HCT116 (cell line): ENCODE data around the gene RFPL2. TPM values are rescaled to one million over a fixed set of nuclear protein-coding genes. Genes with fewer than 3 reads are reported as not detected.

ENCODE experiments used
- ATAC-seq: fragments of 200-7000 bp; cut with Tn5 transposase; 2 replicates; pipeline ENCODE4 v1.9.1; 2020; ENCODE audit warnings: mild to moderate bottlenecking, moderate library complexity
- BruUV-seq: library from RNA; stranded (reverse); fragments of 400-500 nt; replicated peaks from 2 replicates; lab custom pipeline; 2021; lab: Mats Ljungman, UMichigan
- CTCF ChIA-PET: fragments of 300-600 bp; sonication (Branson Sonifier 250); formaldehyde crosslinking; loops from one replicate; lab custom pipeline; 2021; ENCODE audit warnings: antibody characterized with exemption; lab: Charles Lee
- POLR2A ChIA-PET: fragments of 300-600, 350-600 bp; sonication (Branson Sonifier 250); formaldehyde crosslinking; loops from one replicate; lab custom pipeline; 2021; ENCODE audit warnings: antibody characterized with exemption; lab: Charles Lee
- RAD21 ChIA-PET, 2 experiments: fragments of 300-600 bp; sonication (Branson Sonifier 250); formaldehyde crosslinking; loops; one replicate each; lab custom pipeline; 2023; ENCODE audit warnings: low total read pairs in 2 of 2; ENCODE audit not compliant: uncharacterized antibody in 2 of 2, unreplicated experiment in 2 of 2, low non-redundant PET in 1 of 2; lab: Charles Lee
- DNase-seq: peaks from one replicate; pipeline ENCODE4 v3.0.0-alpha.2; 2010; ENCODE audit warnings: low read depth, low spot score
- H2AFZ ChIP-seq: fragments of 200-600 bp; shearing (Covaris generic), sonication (generic); 2 replicates; pipeline ENCODE4 v1.6.1; 2017; ENCODE audit warnings: low read depth, mixed run types, mixed read lengths, antibody characterized with exemption, low read length; ENCODE audit not compliant: poor library complexity, severe bottlenecking
- H3K27ac ChIP-seq: 2 replicates; pipeline ENCODE4 v1.5.1; 2012; ENCODE audit warnings: low read depth, low read length
- H3K27me3 ChIP-seq: fragments of 200-600 bp; sonication (generic); 2 replicates; pipeline ENCODE4 v1.6.1; 2016; ENCODE audit warnings: mixed run types, low read length, mixed read lengths; ENCODE audit not compliant: insufficient read depth
- H3K36me3 ChIP-seq, 2 experiments: fragments of 200-500 bp in 1 of 2; fragments of 200-600 bp in 1 of 2; sonication (Bioruptor generic) in 1 of 2; sonication (generic) in 1 of 2; 2 replicates each; pipeline versions ENCODE4 v1.5.1 to v1.6.1; 2014 to 2016; ENCODE audit warnings: low read length in 2 of 2, inconsistent platforms in 1 of 2, mixed read lengths in 1 of 2, mixed run types in 1 of 2; ENCODE audit not compliant: insufficient read depth in 2 of 2, control insufficient read depth in 1 of 2
- H3K4me1 ChIP-seq, 2 experiments: fragments of 200-600 bp in 1 of 2; sonication (generic) in 1 of 2; 2 replicates each; pipeline versions ENCODE4 v1.5.1 to v1.6.1; 2012 to 2017; ENCODE audit warnings: low read length in 2 of 2, inconsistent platforms in 1 of 2, mild to moderate bottlenecking in 1 of 2, mixed read lengths in 1 of 2, mixed run types in 1 of 2, moderate library complexity in 1 of 2; ENCODE audit not compliant: insufficient read depth in 2 of 2, control insufficient read depth in 1 of 2
- H3K4me2 ChIP-seq: fragments of 200-600 bp; sonication (generic); 2 replicates; pipeline ENCODE4 v1.6.1; 2017; ENCODE audit warnings: mixed run types, low read length, mixed read lengths
- H3K4me3 ChIP-seq, 2 experiments: fragments of 200-600 bp in 1 of 2; sonication (generic) in 1 of 2; replicated peaks in 1 of 2; 2 replicates each; pipeline ENCODE4 v1.5.1; 2011 to 2016; ENCODE audit warnings: low read length in 2 of 2, control low read depth in 1 of 2, low read depth in 1 of 2, mild to moderate bottlenecking in 1 of 2, mixed read lengths in 1 of 2, mixed run types in 1 of 2
- H3K79me2 ChIP-seq: fragments of 200-600 bp; sonication (generic); 2 replicates; pipeline ENCODE4 v1.6.1; 2017; ENCODE audit warnings: mild to moderate bottlenecking, mixed run types, low read length, moderate library complexity, mixed read lengths; ENCODE audit not compliant: insufficient read depth
- H3K9ac ChIP-seq: fragments of 200-600 bp; sonication (generic); 2 replicates; pipeline ENCODE4 v1.6.1; 2016; ENCODE audit warnings: low read length, mixed read lengths
- H3K9me2 ChIP-seq: fragments of 200-600 bp; sonication (generic), shearing (Covaris generic); 2 replicates; pipeline ENCODE4 v1.6.1; 2017; ENCODE audit warnings: mixed run types, mild to moderate bottlenecking, moderate library complexity; ENCODE audit not compliant: insufficient read depth
- H3K9me3 ChIP-seq, 2 experiments: fragments of 200-500 bp in 1 of 2; fragments of 200-600 bp in 1 of 2; sonication (Bioruptor generic) in 1 of 2; sonication (generic) in 1 of 2; 2 replicates each; pipeline ENCODE4 v1.6.1; 2014 to 2017; ENCODE audit warnings: low read length in 2 of 2, mixed read lengths in 2 of 2, inconsistent platforms in 1 of 2, low read depth in 1 of 2, mild to moderate bottlenecking in 1 of 2, mixed run types in 1 of 2, moderate library complexity in 1 of 2; ENCODE audit not compliant: control insufficient read depth in 1 of 2, insufficient read depth in 1 of 2
- H4K20me1 ChIP-seq: fragments of 200-600 bp; sonication (generic), shearing (Covaris generic); 2 replicates; pipeline ENCODE4 v1.6.1; 2017; ENCODE audit warnings: mixed run types, mild to moderate bottlenecking, moderate library complexity; ENCODE audit not compliant: insufficient read depth
- CEBPB ChIP-seq: IDR thresholded peaks from 2 replicates; pipeline ENCODE4 v1.6.1; 2012; ENCODE audit warnings: low read depth
- ELF1 ChIP-seq: IDR thresholded peaks from 2 replicates; pipeline ENCODE4 v1.6.1; 2012; ENCODE audit warnings: low read depth, borderline replicate concordance
- EZH2 ChIP-seq: fragments of 200-600 bp; sonication (generic); IDR thresholded peaks from 2 replicates; pipeline ENCODE4 v1.6.1; 2017; ENCODE audit warnings: antibody characterized with exemption, mixed run types
- EZH2phosphoT487 ChIP-seq: fragments of 200-600 bp; IDR thresholded peaks from 2 replicates; pipeline ENCODE4 v1.6.1; 2018; ENCODE audit warnings: antibody characterized with exemption, borderline replicate concordance
- JUND ChIP-seq: IDR thresholded peaks from 2 replicates; pipeline ENCODE4 v1.6.1; 2012
- RAD21 ChIP-seq: IDR thresholded peaks from 2 replicates; pipeline ENCODE4 v1.6.1; 2012; ENCODE audit warnings: low read depth, mild to moderate bottlenecking
- REST ChIP-seq: IDR thresholded peaks from 2 replicates; pipeline ENCODE4 v1.6.1; 2012; ENCODE audit warnings: low read depth
- SP1 ChIP-seq: IDR thresholded peaks from 2 replicates; pipeline ENCODE4 v1.6.1; 2012; ENCODE audit warnings: low read depth
- ZFX ChIP-seq: fragments of 450-650 bp; IDR thresholded peaks from 2 replicates; pipeline ENCODE4 v1.6.1; 2017
- ZNF274 ChIP-seq: fragments of 200-500 bp; sonication (Bioruptor generic); IDR thresholded peaks from 2 replicates; pipeline ENCODE4 v1.6.1; 2014; ENCODE audit warnings: mild to moderate bottlenecking, low read depth, low read length, inconsistent platforms
- intact Hi-C: fragments of 100-400 bp; cut with micrococcal nuclease; formaldehyde crosslinking; loops from 2 replicates; pipeline ENCODE4 v1.10.0; 2022
- total RNA-seq: library from RNA; stranded (reverse); gene quantifications from one replicate; pipeline ENCODE4 v1.2.1, GENCODE V29; 2021; ENCODE audit not compliant: unreplicated experiment
- TF ChIP-seq, protein P1 (sequence below): IDR thresholded peaks from 2 replicates; pipeline ENCODE4 v1.6.1; 2012

Gene RFPL2
- total RNA-seq, 1 experiment from 2014 or later = 0.61 TPM

- no peaks in the 10 kb centered on the region for H3K36me3 ChIP-seq
- H3K4me1 ChIP-seq = no peaks in the 10 kb centered on the region
- H3K4me2 ChIP-seq = no peak overlapping the region
- no peak overlapping the region for H3K27ac ChIP-seq
- ATAC-seq (no peak), DNase-seq (no peak)
- TF ChIP-seq EZH2phosphoT487 (no peak), SP1 (no peak), CEBPB (no peak), EZH2 (no peak), REST (no peak), ZFX (no peak), RAD21 (no peak), JUND (no peak), ELF1 (no peak), ZNF274 (no peak)
- TF ChIP-seq, protein P1, sequence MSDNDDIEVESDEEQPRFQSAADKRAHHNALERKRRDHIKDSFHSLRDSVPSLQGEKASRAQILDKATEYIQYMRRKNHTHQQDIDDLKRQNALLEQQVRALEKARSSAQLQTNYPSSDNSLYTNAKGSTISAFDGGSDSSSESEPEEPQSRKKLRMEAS = no peak
- ChIA-PET CTCF (no interaction called here), POLR2A (no interaction called here), RAD21 (no interaction called here)
- BruUV-seq = no TSS peak
- intact Hi-C loops = no loop called here
- H3K9ac ChIP-seq = no peak overlapping the region
- no peaks in the 10 kb centered on the region for H3K79me2 ChIP-seq
- no peaks in the 10 kb centered on the region for H3K9me2 ChIP-seq
- H4K20me1 ChIP-seq = no peaks in the 10 kb centered on the region
- H3K4me3 ChIP-seq = no peak overlapping the region
- no peaks in the 10 kb centered on the region for H3K9me3 ChIP-seq
- no peaks in the 10 kb centered on the region for H3K27me3 ChIP-seq
- H2AFZ ChIP-seq = no peak overlapping the region
These were observed 18.1 kb upstream of the RFPL2 start for GRCh38 chr22:32222991-32223390.
